ENCODE results near the gene ANKRD23.

The ANKRD23 gene

GRCh38 chr2:96792772-96793749, 50.8 kb downstream of the ANKRD23 start:
- no peak for DNase-seq

GRCh38 chr2:96789245-96789617, 54.6 kb downstream of the ANKRD23 start:
- no peak for DNase-seq

GRCh38 chr2:96788442-96789244, 55.2 kb downstream of the ANKRD23 start:
- no peak for DNase-seq

Data from T-helper 1 cell (primary cell).